NCI-H524 treated with DMSO at 0.1 percent for 48 hours (cell line): Measurements from ENCODE around the gene BTN1A1.
A peak's percentile ranks its signal among the peaks of the same experiment; 100 is the strongest.
"Not testable (repeated sequence)": the region's sequence is repeated elsewhere in the genome, so short reads cannot be mapped to it uniquely, and the experiment has no call there.

ENCODE experiments used
- DNase-seq: peaks from one replicate; lab custom pipeline; 2025; lab: John Stamatoyannopoulos, UW

BTN1A1 gene

GRCh38 chr6:26516481-26517427 is 16.7 kb downstream of the BTN1A1 start:
- no peak for DNase-seq

- no peak for DNase-seq
Observed at GRCh38 chr6:26519359-26519758, 19.3 kb downstream of the BTN1A1 start.

DNA sequence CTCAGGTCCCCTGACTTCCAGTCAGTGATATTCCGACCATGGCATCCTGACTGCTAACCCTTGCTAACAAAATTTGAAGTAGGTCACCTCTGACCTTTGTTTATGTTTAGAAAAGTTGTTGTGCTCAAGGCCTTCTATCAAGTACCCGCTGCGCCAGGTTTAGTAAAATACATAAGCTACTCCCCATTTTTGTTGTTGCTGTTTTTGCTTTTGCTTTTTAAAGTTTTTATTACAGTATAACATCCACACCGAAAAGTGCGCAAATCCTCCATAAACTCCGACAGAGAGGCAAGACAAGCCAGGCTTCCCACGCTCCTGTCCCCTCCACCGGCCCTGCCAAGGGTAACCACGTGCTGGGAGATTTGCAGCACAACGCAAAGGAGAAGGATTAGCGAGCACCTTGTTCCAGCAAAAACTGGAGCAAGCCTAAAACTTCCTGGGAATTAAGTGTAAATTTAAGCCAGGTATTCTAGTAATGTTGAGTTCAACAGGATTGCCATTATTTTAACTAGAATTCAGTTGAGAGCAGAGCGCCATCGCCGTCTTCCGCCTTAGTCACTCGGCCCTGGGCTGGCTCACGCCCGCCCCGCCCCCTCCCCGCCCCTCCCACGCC is 20.2 kb downstream of the BTN1A1 start:
- no peak for DNase-seq

- DNase-seq: no peak
Observed at GRCh38 chr6:26520850-26521599, 20.9 kb downstream of the BTN1A1 start.

DNA sequence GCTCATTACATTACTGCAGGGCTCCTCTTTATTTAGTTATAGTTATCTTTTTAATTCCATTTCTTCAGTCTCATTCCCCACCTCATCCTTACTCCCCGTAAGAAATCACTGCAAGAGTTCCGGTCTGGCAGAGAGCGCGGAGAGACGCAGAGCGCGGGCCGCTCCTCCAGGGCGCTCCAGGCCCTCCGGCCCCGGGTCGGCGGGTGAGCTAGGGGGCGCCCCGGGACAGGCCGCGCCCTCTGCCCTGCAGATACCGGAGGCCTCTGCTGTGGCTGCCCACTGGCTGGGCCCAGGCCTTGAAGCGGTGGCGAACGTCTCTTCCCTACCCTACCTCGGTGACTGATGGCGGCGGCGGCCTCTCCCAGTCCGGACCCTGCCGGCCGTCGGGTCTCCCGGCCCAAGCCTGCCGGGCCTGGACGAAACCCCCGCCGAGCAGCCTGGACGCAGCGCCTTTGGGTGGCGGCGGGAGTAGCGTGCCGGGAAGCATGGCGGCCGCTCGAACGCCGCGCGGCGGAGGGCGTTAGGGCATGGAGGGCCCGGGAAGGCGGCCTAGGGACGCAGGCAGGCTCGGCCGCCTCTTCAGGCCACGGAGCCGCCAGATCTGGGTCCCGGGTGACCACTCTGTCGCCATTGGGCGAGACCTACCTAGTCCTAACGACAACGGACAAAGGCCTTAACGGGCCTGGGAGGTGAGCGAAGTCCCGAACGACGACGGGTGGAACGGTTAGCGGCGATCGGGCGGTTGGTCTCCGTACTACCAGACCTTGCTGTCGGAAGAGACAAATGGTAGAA is 21.7 kb downstream of the BTN1A1 start:
- DNase-seq: no peak

GRCh38 chr6:26522486-26523228 is 22.6 kb downstream of the BTN1A1 start:
- not testable (repeated sequence) for DNase-seq

DNA sequence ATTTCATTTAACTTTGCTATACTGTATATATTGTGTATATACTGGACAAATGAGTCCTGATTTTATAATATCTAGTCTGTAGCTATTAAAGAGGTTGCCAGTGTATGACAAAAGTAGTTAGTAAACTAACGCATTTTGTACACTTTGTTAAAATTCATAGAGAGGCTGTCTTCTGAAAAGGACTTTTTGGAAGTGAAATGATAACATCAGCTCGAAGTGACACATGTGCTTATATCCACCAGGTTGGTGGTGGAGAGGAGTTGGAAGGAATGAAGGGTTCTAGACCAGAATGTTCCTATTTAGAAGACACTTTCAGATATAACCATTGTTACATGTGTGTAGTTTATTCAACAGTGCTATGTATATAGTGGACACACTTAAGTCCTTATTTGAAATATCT is 24.2 kb downstream of the BTN1A1 start:
- DNase-seq: not testable (repeated sequence)

- DNase-seq: no peak
Observed at GRCh38 chr6:26524722-26525370, 24.7 kb downstream of the BTN1A1 start.

DNA sequence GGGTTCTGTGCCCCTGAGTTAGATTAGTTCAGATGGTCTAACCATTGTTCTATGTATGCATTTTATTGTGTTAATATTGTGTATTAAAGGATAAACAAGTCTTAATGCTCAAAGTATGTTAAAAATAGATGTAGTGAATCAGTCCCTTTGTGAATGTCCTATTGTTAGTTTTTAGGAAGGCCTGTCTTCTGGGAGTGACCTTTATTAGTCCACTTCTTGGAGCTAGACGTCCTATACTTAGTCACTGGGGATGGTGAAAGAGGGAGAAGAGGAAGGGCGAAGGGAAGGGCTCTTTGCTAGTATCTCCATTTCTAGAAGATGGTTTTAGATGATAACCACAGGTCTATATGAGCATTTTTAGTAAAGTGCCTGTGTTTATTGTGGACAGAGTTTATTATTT is 25.7 kb downstream of the BTN1A1 start:
- DNase-seq: no peak

DNA sequence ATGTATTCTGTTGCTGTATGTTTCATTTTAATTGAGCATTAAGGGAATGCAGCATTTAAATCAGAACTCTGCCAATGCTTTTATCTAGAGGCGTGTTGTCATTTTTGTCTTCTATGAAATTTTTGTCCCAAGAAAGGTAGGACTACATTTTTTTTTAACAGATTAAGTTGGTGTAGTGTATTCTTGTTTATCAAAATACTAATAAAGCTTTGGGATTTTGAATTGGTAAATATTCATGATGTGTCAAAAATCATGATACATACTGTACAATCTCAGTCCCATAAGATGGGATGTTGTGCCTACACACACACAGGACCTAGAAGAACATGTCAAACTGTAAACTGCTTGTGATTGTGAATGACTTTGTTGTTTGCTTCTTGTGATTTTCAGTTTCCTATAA is 26.8 kb downstream of the BTN1A1 start:
- DNase-seq: no peak

DNA sequence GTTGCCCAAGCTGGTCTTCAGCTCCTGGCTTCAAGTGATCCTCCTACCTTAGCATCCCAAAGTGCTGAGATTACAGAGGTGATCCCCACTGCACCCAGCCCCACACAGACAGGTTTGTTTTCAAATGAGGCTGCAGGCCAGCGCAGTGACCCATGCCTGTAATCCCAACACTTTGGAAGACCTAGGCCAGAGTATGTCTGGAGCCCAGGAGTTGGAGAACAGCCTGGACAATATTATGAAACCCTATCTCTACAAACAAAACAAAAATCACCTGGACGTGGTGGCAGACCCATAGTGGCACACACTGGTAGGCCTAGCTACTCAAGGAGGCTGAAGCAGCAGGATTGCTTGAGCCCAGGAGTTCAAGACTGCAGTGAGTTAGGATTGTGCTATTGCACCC is 30.1 kb downstream of the BTN1A1 start:
- no peak for DNase-seq

GRCh38 chr6:26531897-26532296 is 31.8 kb downstream of the BTN1A1 start:
- DNase-seq: no peak

- peak; percentile 75 for DNase-seq
Observed at GRCh38 chr6:26532699-26533531, 32.8 kb downstream of the BTN1A1 start.

DNA sequence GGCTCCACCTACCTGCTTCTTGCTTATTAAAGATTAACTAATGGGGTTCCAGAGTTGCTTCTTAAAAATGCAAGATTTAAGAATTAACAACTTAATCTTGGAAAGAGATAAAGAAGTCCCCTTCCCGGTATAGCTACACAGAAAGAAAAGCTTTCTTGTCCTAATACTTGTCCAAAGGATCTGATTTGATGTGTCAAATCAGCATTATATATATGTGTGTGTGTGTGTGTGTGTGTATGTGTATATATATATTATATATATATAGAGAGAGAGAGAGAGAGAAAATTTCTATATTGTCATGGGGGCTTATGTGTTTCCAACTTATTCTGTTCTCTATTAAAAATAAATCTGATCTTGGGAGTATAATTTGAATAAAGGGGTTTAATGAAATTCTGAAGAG is 33.4 kb downstream of the BTN1A1 start:
- no peak for DNase-seq

DNA sequence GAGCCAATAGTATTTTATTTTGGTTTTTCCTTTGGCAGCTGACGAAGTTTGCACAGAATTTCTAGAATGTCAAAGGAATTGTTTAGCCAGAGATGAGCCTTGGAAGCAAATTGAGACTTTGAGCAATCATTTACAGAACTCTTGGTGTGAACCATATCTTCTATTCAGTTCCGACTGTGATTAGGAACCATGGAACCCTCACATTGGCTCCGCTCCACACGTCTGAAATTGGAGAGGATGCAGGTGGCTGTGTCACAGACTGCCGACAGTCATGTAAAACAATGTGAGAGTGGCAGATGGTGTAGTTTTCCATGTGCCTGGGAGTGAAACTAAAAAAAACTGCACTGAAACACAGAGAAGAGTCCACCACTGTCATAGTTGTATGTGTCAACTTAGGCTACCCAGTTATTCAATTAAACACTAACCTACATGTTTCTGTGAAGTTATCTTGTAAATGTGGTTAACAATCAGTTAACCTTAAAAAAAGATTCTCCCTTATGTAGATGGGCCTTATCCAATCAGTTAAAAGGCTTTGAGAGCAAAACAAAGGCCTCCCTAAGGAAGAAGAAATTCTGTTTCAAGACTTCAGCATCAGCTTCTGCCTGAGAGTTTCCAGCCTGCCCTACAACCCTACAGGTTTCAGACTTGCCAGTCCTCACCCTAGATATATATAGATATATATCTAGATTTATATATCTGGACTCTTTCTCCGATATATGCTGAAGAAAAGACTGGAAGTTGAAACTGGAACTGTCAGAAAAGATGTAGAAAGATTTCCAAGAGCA is 34.8 kb downstream of the BTN1A1 start:
- peak; percentile 56 for DNase-seq

DNA sequence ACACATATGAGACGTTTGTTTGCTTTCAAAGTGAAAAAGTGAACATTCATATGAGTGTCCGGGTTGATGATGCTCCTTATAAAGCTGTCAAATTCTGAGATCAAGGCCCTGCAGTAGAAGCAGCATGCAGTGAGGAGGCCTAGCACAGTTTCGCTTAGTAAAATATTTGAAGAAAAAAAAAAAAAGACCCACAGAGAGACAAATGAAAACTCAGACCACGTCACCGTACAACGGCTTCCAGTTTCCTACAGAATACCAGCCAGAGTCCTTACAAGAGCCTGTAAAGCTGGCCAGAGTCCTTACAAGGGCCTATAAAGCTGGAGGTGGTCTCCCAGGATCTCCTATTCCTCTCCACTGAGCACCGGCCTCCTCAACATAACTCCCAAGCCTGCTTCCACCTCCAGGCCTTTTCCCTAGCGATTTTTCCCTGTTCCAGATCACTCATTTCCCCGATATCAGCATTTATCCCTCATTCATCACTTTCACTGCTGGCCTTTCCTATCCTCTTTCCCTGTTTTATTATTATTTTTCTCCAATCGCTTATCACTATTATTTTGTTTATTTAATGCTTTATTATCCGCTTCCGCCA is 36.6 kb downstream of the BTN1A1 start:
- no peak for DNase-seq

DNA sequence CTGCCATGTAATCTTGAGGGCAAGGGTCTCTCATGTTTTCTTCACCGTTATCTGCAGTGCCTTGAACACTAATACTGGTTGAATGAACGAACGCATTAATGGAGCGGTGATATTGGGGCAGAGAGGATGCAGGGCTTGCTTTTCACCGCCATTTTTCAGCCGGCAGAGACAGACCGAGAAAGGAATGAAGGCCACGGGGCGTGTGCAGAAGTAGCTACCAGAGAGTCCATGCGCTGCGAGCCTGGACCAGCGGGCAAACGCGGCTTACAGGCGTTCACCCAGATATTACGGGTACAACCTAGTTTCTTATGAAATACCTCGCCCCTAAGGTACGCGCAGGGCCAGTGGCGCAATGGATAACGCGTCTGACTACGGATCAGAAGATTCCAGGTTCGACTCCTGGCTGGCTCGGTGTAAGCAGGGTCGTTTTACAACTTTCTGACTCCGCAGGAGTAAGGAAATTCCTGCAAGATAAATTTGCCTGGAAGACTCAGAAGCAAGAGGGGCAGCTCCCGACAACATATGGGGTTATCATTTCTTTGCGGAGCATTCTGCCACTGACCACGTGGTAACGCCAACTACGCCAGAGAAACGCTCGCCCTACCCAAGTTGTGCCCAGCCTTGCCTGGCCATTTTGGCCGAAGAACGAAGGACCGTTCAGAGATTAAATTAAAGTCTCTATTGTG is 37.2 kb downstream of the BTN1A1 start:
- peak; percentile 85 for DNase-seq
